ENCODE measurements around the gene HEMGN. TPM values are rescaled to one million over a fixed set of nuclear protein-coding genes. Genes with fewer than 3 reads are reported as not detected.
A peak's percentile ranks its signal among the peaks of the same experiment; 100 is the strongest.

HEMGN gene
- total and polyA plus RNA-seq, 5 experiments from 2014 or later = 1.9 to 11.0 (median 7.6) TPM

GRCh38 chr9:97940741-97941140 is 2.8 kb upstream of the HEMGN start:
- Mint-ChIP-seq H3K9me3 (peaks cover 0 to 3% (median 0%) of the 10 kb centered on the region in 9 donors), H3K4me1 (peaks cover 6 to 29% (median 21%) of the 10 kb centered on the region in 4 donors), H3K27ac (peak overlapping the region in 1 of 10 donors; percentile 33), H3K27me3 (no peaks in the 10 kb centered on the region), H3K4me3 (no peak overlapping the region), H3K36me3 (no peaks in the 10 kb centered on the region)
- POLR2A ChIA-PET = interaction anchor here (0.6 to 1.0 kb wide), 2 partner anchors 18 to 19 kb away, joined by 3 to 4 read pairs; partner anchors contain the start of gene TRMO
- DNase-seq (no peak), ATAC-seq (no peak)

- no peak for ATAC-seq
- Mint-ChIP-seq H3K27ac (peak overlapping the region in 3 of 10 donors; percentile 22 to 70 (median 52)), H3K27me3 (no peaks in the 10 kb centered on the region), H3K36me3 (no peaks in the 10 kb centered on the region), H3K4me3 (no peak overlapping the region), H3K4me1 (peaks cover 9 to 34% (median 26%) of the 10 kb centered on the region in 4 donors), H3K9me3 (no peaks in the 10 kb centered on the region)
- no peak for DNase-seq
- POLR2A ChIA-PET = interaction anchor here (0.6 kb wide), 1 partner anchor 18 kb away, joined by 3 read pairs; the partner anchor contains the start of gene TRMO
Measured at GRCh38 chr9:97940233-97940632, 2.3 kb upstream of the HEMGN start.

DNA sequence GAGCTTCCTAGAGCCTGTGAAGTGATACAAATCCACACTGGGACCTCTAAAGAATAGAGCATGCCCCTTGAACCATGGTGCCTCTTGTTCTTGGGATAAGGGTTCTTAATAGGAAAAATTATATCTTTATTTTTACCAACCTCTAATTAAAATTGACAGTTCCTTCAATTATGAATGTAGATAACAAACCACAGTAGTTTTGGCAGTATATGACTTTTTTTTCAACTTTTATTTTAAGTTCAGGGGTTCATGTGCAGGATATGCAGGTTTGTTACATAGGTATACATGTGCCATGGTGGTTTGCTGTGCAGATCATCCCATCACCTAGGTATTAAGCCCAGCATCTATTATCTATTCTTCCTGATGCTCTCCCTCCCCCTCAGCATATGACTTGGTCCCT is 974 bp downstream of the HEMGN start:
- Mint-ChIP-seq H3K27ac (peak overlapping the region in 3 of 10 donors; percentile 66 to 84 (median 74)), H3K9me3 (no peaks in the 10 kb centered on the region), H3K4me1 (peaks cover 18 to 56% (median 46%) of the 10 kb centered on the region in 4 donors), H3K27me3 (no peaks in the 10 kb centered on the region), H3K36me3 (no peaks in the 10 kb centered on the region), H3K4me3 (peak overlapping the region in 1 of 10 donors; percentile 22)
- ATAC-seq (no peak), DNase-seq (no peak)
- POLR2A ChIA-PET = interaction anchor here (0.7 to 1.9 kb wide), 5 partner anchors 13 to 119 kb away, joined by 3 to 8 read pairs (median 3); partner anchors contain the start of genes ANP32B, NANS and TRMO

DNA sequence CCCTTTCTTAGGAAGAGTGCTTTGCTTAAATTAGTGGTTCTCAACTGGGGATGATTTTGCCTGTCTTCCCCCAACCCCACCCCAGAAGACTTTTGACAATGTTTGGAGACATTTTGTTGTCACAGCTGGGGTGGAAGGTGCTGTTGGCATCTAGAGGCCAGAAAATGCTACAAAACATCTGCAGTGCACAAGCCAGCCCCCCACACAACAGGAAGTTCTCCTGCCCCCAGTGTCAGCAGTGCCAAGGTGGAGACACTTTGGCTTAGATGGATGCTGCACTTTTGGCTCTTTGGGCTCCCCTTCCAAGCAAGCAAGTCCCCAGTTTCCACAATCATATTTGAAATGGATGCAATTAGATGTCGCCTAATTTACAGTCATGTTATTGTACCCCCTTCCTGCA is 2.7 kb downstream of the HEMGN start:
- Mint-ChIP-seq H3K36me3 (no peaks in the 10 kb centered on the region), H3K9me3 (no peaks in the 10 kb centered on the region), H3K27ac (peak overlapping the region in 3 of 10 donors; percentile 27 to 37 (median 28)), H3K4me1 (peaks cover 26 to 70% (median 62%) of the 10 kb centered on the region in 4 donors), H3K27me3 (no peaks in the 10 kb centered on the region), H3K4me3 (no peak overlapping the region)
- ATAC-seq = no peak
- DNase-seq = no peak
- POLR2A ChIA-PET = interaction anchor here (1.0 to 2.4 kb wide), 2 partner anchors 9 to 18 kb away, joined by 4 to 11 read pairs; no protein-coding TSS in a partner anchor

GRCh38 chr9:97934321-97935115 is 3.5 kb downstream of the HEMGN start:
- POLR2A ChIA-PET = interaction anchor here (1.0 to 2.4 kb wide), 3 partner anchors 9 to 48 kb away, joined by 4 to 11 read pairs (median 6); partner anchors contain the start of gene ANP32B
- H3K4me3 Mint-ChIP-seq = peak overlapping the region in 1 of 10 donors; percentile 23
- no peaks in the 10 kb centered on the region for H3K27me3 Mint-ChIP-seq
- ATAC-seq (no peak), DNase-seq (no peak)
- no peaks in the 10 kb centered on the region for H3K36me3 Mint-ChIP-seq
- peak overlapping the region in 8 of 10 donors; percentile 9 to 80 (median 47) for H3K27ac Mint-ChIP-seq
- H3K4me1 Mint-ChIP-seq = peaks cover 30 to 78% (median 69%) of the 10 kb centered on the region in 4 donors
- H3K9me3 Mint-ChIP-seq = no peaks in the 10 kb centered on the region

DNA sequence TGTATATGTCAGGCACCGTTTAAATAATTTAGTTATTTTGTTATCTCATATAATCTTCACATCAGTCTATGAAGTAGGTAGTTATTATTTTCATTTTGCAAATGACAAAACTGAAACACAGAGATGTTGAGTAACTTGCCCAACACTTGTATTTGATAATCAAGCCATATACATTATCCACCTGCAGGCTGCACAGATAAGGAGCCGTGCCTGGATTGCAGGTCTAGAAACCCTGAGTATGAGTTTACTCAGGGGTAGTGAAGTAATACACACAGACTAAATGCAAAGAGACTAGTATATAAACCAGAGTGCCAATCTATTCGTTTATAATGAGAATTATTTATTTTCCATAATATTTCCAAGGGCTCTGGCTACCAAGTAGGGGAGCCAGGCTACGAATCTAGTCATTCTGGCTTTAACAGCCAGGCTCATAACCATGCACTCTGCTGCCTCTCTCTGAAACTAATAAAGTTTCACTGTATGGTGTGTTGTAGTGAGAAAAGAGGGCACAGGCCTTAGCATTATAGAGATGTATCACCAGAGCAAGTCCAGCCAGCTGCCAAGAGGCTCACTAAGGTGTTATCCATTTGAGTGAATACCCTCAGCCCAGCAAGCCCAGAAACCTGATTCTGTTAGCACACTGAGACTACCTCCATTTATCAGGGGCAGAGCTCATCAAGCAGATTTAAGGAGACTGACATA is 4.5 kb downstream of the HEMGN start:
- ATAC-seq (no peak), DNase-seq (no peak)
- H3K4me3 Mint-ChIP-seq = no peak overlapping the region
- no peaks in the 10 kb centered on the region for H3K36me3 Mint-ChIP-seq
- peak overlapping the region in 8 of 10 donors; percentile 9 to 83 (median 50) for H3K27ac Mint-ChIP-seq
- H3K4me1 Mint-ChIP-seq = peaks cover 31 to 75% (median 72%) of the 10 kb centered on the region in 4 donors
- no peaks in the 10 kb centered on the region for H3K9me3 Mint-ChIP-seq
- POLR2A ChIA-PET = interaction anchor here (1.3 kb wide), 1 partner anchor 49 kb away, joined by 6 read pairs; the partner anchor contains the start of gene ANP32B
- H3K27me3 Mint-ChIP-seq = no peaks in the 10 kb centered on the region

GRCh38 chr9:97930972-97931371 is 7.0 kb downstream of the HEMGN start:
- H3K4me3 Mint-ChIP-seq = peak overlapping the region; percentile 46 to 81 (median 70)
- POLR2A ChIA-PET = interaction anchor here (0.6 to 4.2 kb wide), 5 partner anchors 9 to 325 kb away, joined by 3 to 25 read pairs (median 4); partner anchors contain the start of genes ANP32B, TBC1D2 and TRMO
- peak; percentile 82 to 85 for ATAC-seq
- H3K27me3 Mint-ChIP-seq = no peaks in the 10 kb centered on the region
- no peaks in the 10 kb centered on the region for H3K9me3 Mint-ChIP-seq
- peak overlapping the region; percentile 85 to 96 (median 90) for H3K27ac Mint-ChIP-seq
- H3K4me1 Mint-ChIP-seq = peaks cover 26 to 62% (median 58%) of the 10 kb centered on the region in 4 donors
- no peaks in the 10 kb centered on the region for H3K36me3 Mint-ChIP-seq
- peak in 2 of 10 donors; percentile 50 to 54 for DNase-seq

DNA sequence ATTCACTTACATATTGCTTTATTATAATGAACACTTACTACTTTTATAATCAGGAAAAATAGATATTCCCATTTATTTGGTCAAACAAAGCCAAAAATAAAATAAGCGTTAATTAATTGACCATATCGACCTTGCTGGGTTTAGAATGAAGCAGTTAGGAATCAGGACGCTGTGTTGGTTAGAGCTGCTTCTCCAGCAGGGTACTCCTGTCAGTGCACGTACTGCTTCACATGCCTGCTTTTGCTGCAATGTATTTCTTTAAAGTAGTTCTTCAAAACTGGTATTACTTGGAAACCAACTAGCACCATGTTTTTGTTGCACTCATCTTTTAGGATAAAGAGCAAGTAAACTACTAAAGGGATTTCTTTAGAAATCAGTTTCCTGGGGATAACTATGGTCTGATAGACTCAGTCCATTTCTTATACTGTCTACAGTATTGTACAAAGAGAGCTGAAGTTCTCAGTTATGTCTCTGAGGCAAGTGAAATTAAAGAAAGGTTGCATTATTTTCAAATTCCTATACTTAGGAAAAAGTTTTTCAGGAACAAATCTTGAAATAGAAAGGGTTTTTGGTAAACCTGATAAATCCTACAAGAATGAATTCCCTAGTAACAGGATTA is 8.9 kb downstream of the HEMGN start:
- H3K4me3 Mint-ChIP-seq = peak overlapping the region; percentile 63 to 85 (median 74)
- H3K36me3 Mint-ChIP-seq = no peaks in the 10 kb centered on the region
- DNase-seq (no peak), ATAC-seq (peak; percentile 50 to 53)
- peak overlapping the region; percentile 13 to 96 (median 88) for H3K27ac Mint-ChIP-seq
- H3K4me1 Mint-ChIP-seq = peaks cover 16 to 49% (median 47%) of the 10 kb centered on the region in 4 donors
- H3K27me3 Mint-ChIP-seq = no peaks in the 10 kb centered on the region
- H3K9me3 Mint-ChIP-seq = no peaks in the 10 kb centered on the region
- POLR2A ChIA-PET = interaction anchor here (1.1 to 4.2 kb wide), 2 partner anchors 9 to 55 kb away, joined by 4 to 25 read pairs; partner anchors contain the start of genes ANP32B and HEMGN

GRCh38 chr9:97925497-97926334 is 12.3 kb downstream of the HEMGN start:
- Mint-ChIP-seq H3K36me3 (peaks cover 0 to 5% (median 0%) of the 10 kb centered on the region in 3 donors), H3K27me3 (peaks cover 0 to 5% (median 0%) of the 10 kb centered on the region in 5 donors), H3K9me3 (no peaks in the 10 kb centered on the region), H3K4me3 (no peak overlapping the region), H3K27ac (peak overlapping the region in 1 of 10 donors; percentile 43), H3K4me1 (peaks cover 20 to 56% (median 47%) of the 10 kb centered on the region in 4 donors)
- ATAC-seq (no peak), DNase-seq (no peak)
- POLR2A ChIA-PET = interaction anchor here (0.7 to 1.2 kb wide), 4 partner anchors 19 to 109 kb away, joined by 3 to 4 read pairs (median 3); partner anchors contain the start of gene ANP32B

- Mint-ChIP-seq H3K27ac (peak overlapping the region in 1 of 10 donors; percentile 98), H3K4me1 (peaks cover 19 to 57% (median 47%) of the 10 kb centered on the region in 4 donors), H3K9me3 (no peaks in the 10 kb centered on the region), H3K36me3 (peaks cover 0 to 5% (median 0%) of the 10 kb centered on the region in 3 donors), H3K4me3 (no peak overlapping the region), H3K27me3 (peaks cover 0 to 5% (median 0%) of the 10 kb centered on the region in 5 donors)
- no peak for DNase-seq
- no peak for ATAC-seq
- POLR2A ChIA-PET = interaction anchor here (0.6 to 9.2 kb wide), 10 partner anchors 13 to 121 kb away, joined by 3 to 349 read pairs (median 10); partner anchors contain the start of genes ANP32B and HEMGN
Measured at GRCh38 chr9:97924386-97924785, 13.6 kb downstream of the HEMGN start.
